GM19239 (cell line): Measurements from ENCODE around the gene TNC.

Source experiments
- DNase-seq: peaks from one replicate; pipeline ENCODE4 v3.0.0; 2011; ENCODE audit warnings: low spot score; ENCODE audit not compliant: insufficient read length
- FAIRE-seq: peaks from 2 replicates; lab custom pipeline; 2011; peaks lifted over from hg19 to GRCh38; lab: Jason Lieb, UNC

Gene TNC

GRCh38 chr9:115018547-115019435, 99.2 kb downstream of the TNC start:
- FAIRE-seq = no peak
- DNase-seq = no peak

- DNase-seq = no peak
- no peak for FAIRE-seq
Observed at GRCh38 chr9:115016344-115016743, 101.6 kb downstream of the TNC start.

GRCh38 chr9:115015018-115015635, 102.8 kb downstream of the TNC start:
- FAIRE-seq = no peak
- no peak for DNase-seq

- FAIRE-seq = no peak
- no peak for DNase-seq
Observed at GRCh38 chr9:115014438-115014837, 103.5 kb downstream of the TNC start.

GRCh38 chr9:115013998-115014397, 104.0 kb downstream of the TNC start:
- DNase-seq = peak; percentile 67
- peak; percentile 88 for FAIRE-seq

GRCh38 chr9:115012486-115012885, 105.5 kb downstream of the TNC start:
- no peak for FAIRE-seq
- DNase-seq = no peak

- FAIRE-seq = no peak
- DNase-seq = no peak
Observed at GRCh38 chr9:115010874-115011273, 107.1 kb downstream of the TNC start.

GRCh38 chr9:115008536-115009270, 109.3 kb downstream of the TNC start:
- FAIRE-seq = no peak
- DNase-seq = no peak

- FAIRE-seq (no peak), DNase-seq (no peak)
Observed at GRCh38 chr9:115006660-115007059, 111.3 kb downstream of the TNC start.

- DNase-seq (no peak), FAIRE-seq (no peak)
Observed at GRCh38 chr9:115005322-115005721, 112.6 kb downstream of the TNC start.

- no peak for FAIRE-seq
- DNase-seq = no peak
Observed at GRCh38 chr9:115004545-115004944, 113.4 kb downstream of the TNC start.

GRCh38 chr9:115002371-115003120, 115.4 kb downstream of the TNC start:
- FAIRE-seq = no peak
- DNase-seq = no peak

GRCh38 chr9:115000217-115000639, 117.7 kb downstream of the TNC start:
- FAIRE-seq (no peak), DNase-seq (no peak)

GRCh38 chr9:114998326-114998725, 119.6 kb downstream of the TNC start:
- DNase-seq = no peak

GRCh38 chr9:114995681-114996221, 122.2 kb downstream of the TNC start:
- DNase-seq = no peak
- no peak for FAIRE-seq

More at GRCh38 chr9:114998326-114998725, 119.6 kb downstream of the TNC start:
- no peak for FAIRE-seq

GRCh38 chr9:114994768-114995167, 123.2 kb downstream of the TNC start:
- no peak for FAIRE-seq
- no peak for DNase-seq

- no peak for FAIRE-seq
- DNase-seq = no peak
Observed at GRCh38 chr9:114991861-114992260, 126.1 kb downstream of the TNC start.

- no peak for FAIRE-seq
- DNase-seq = no peak
Observed at GRCh38 chr9:114990901-114991300, 127.1 kb downstream of the TNC start.

GRCh38 chr9:114989600-114990410, 128.2 kb downstream of the TNC start:
- no peak for FAIRE-seq
- DNase-seq = no peak
